HG03432 (cell line): Measurements from ENCODE around the gene KLHL28.

ENCODE experiments used
- ATAC-seq: cut with Tn5 transposase; IDR thresholded peaks from one replicate; pipeline ENCODE4 v1.9.1; 2021; ENCODE audit warnings: mild to moderate bottlenecking, moderate library complexity; ENCODE audit not compliant: unreplicated experiment

The KLHL28 gene

DNA sequence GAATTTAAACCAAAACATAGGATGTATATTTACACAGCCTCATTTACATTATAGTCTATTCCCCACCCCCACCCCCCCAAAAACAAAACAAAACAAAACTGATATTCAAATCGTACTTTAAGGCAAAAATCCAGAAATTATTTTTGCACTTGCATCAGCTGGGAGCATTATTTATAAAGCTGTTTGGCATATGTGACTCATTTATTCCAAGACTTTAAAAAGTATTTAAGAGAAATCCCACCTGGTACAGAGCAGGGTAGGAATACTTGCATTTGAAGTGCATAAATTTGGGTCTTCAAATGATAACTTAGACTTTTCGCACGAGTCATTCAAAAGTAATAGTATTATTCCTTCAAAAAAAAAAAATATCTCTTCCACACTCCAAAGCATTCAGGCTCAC is 1.1 kb downstream of the KLHL28 start:
- no peak for ATAC-seq

GRCh38 chr14:44960146-44960545 is 1.6 kb downstream of the KLHL28 start:
- ATAC-seq, result no peak

GRCh38 chr14:44959538-44959937 is 2.2 kb downstream of the KLHL28 start:
- no peak for ATAC-seq

- ATAC-seq, result no peak
Measured at GRCh38 chr14:44956866-44957265, 4.9 kb downstream of the KLHL28 start.

DNA sequence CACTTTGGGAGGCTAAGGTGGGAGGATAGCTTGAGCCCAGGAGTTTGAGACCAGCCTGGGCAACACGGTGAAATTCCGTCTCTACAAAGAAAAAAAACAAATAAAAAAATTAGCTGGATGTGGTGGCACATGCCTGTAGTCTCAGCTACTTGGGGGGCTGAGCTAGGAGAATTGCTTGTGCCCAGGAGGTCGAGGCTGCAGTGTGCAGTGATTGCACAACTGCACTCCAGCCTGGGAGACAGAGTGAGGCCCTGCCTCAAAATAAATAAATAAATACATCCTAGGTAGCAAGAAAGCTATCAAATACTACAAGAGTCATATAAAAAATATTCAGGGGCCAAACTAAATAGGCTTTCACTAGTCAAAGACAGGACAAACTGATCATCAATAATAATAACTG is 6.2 kb downstream of the KLHL28 start:
- ATAC-seq, result no peak

- ATAC-seq, result no peak
Measured at GRCh38 chr14:44954750-44955149, 7.0 kb downstream of the KLHL28 start.

DNA sequence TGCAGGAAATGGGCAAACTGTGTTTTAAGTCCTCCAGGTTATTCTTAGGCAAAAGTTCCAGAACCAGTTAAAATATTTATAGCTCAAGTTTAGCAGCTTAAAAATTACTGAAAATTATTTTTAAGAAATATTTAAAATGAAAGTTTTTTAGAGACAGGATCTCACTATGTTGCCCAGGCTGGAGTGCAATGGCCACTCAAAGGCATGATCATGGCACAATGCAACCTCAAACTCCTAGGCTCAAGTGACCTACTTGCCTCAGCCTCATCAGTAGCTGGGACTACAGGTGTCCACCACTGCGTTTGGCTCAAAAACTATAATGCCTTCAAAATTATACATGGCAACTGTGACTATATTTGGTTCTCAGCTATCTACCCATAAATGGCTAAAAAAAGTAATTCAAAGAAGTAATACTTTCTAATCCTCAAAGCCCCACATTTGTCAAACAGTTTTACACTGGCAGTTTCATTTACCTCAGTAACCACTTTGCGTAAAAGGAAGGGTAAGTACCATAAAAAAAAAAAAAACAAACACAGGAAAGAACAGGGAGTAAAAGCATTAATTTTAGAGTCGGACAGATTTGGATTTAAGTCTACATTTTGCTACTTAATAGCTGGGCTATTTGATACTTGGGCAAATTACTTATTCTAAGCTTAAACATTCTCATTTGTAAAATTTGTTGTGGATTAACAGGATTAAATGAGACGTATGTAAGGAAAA is 9.2 kb downstream of the KLHL28 start:
- no peak for ATAC-seq

- no peak for ATAC-seq
Measured at GRCh38 chr14:44951051-44951450, 10.7 kb downstream of the KLHL28 start.

GRCh38 chr14:44945264-44945663 is 16.5 kb downstream of the KLHL28 start:
- ATAC-seq, result no peak

DNA sequence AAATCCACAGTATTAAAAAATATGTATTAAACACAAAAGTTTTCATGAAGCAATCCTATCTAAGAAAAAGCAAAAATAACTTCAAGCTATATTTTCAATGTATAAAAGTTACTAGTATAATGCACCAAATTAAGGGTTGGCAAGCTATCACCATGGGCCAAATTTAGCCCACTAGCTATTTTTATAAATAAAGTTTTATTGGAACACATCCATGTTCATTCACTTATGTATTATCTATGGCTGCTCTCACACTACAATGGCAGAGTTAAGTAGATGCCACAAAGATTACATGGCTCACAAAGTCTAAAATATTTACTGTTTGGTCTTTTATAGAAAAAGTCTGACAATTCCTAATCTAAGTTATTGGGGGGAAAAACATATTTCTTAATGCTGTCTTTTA is 17.6 kb downstream of the KLHL28 start:
- no peak for ATAC-seq

- no peak for ATAC-seq
Measured at GRCh38 chr14:44942436-44942835, 19.3 kb downstream of the KLHL28 start.

DNA sequence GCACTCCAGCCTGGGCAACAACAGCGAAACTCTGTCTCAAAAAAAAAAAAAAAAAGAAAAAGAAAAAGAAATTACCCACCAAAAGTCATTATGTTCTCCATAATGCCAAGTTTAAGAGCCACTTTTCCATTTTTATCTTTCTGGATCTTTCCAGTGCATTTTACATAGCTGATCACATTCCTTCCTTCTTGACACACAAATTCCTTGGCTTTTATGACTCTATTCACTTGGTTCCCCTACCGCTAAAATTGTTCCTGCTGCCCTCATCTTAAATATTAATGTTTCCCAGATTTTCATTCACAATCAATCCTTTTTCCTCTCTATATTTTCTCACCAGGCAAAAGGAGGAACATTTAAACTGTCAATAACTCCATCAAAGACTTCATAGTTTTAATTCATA is 20.2 kb downstream of the KLHL28 start:
- ATAC-seq, result no peak

DNA sequence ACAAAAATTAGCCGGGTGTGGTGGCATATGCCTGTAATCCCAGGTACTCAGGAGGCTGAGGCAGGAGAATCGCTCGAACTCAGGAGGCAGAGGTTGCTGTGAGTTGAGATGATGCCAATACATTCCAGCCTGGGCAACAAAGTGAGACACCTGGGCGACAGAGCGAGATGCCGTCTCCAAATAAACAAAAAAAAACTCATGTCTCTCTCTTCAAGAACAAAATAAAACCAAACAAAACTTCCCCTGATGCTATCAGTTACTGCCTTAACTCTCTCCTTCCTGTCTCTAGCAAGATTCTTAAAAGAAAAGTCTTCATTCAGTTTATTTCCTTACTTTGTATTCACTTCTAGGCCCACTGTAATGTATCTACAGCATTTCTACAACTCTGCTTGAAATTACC is 20.8 kb downstream of the KLHL28 start:
- no peak for ATAC-seq

GRCh38 chr14:44940211-44940610 is 21.5 kb downstream of the KLHL28 start:
- no peak for ATAC-seq

GRCh38 chr14:44937547-44937946 is 24.2 kb downstream of the KLHL28 start:
- no peak for ATAC-seq

- no peak for ATAC-seq
Measured at GRCh38 chr14:44935155-44935554, 26.6 kb downstream of the KLHL28 start.

GRCh38 chr14:44928793-44929192 is 33.0 kb downstream of the KLHL28 start:
- ATAC-seq, result no peak

- no peak for ATAC-seq
Measured at GRCh38 chr14:44914849-44915248, 46.9 kb downstream of the KLHL28 start.

- no peak for ATAC-seq
Measured at GRCh38 chr14:44912041-44912869, 49.5 kb downstream of the KLHL28 start.

GRCh38 chr14:44910821-44911220 is 50.9 kb downstream of the KLHL28 start:
- no peak for ATAC-seq

- ATAC-seq, result no peak
Measured at GRCh38 chr14:44901696-44902095, 60.1 kb downstream of the KLHL28 start.

GRCh38 chr14:44898551-44898950 is 63.2 kb downstream of the KLHL28 start:
- ATAC-seq, result no peak

GRCh38 chr14:44897845-44898151 is 63.9 kb downstream of the KLHL28 start:
- ATAC-seq, result no peak
